Muscle of leg (tissue), 11 donors: Measurements from ENCODE around the gene FST. TPM values are rescaled to one million over a fixed set of nuclear protein-coding genes. Genes with fewer than 3 reads are reported as not detected.

Source experiments
- DNase-seq: peaks from one replicate; pipeline ENCODE4 v3.0.0; 2013
- H3K27ac ChIP-seq: one replicate; pipeline ENCODE4 v1.5.1; 2013; ENCODE audit warnings: mild to moderate bottlenecking, low read length, control low read depth
- H3K27me3 ChIP-seq: one replicate; pipeline ENCODE4 v1.6.1; 2013; ENCODE audit warnings: low read length; ENCODE audit not compliant: control insufficient read depth, insufficient read depth
- H3K36me3 ChIP-seq: one replicate; pipeline ENCODE4 v1.6.1; 2013; ENCODE audit warnings: low read length; ENCODE audit not compliant: control insufficient read depth, insufficient read depth
- H3K4me1 ChIP-seq: one replicate; pipeline ENCODE4 v1.6.1; 2013; ENCODE audit warnings: low read length; ENCODE audit not compliant: control insufficient read depth, insufficient read depth
- H3K4me3 ChIP-seq: one replicate; pipeline ENCODE4 v1.5.1; 2013; ENCODE audit warnings: low read length, control low read depth
- H3K9me3 ChIP-seq: replicated peaks from 2 replicates; pipeline ENCODE4 v1.6.1; 2013; ENCODE audit warnings: low read depth, low read length; ENCODE audit not compliant: control insufficient read depth
- WGBS: methylation state at CpG from one replicate; pipeline ENCODE4 v1.1.5; 2013; ENCODE audit warnings: missing lambda C conversion rate; ENCODE audit not compliant: insufficient coverage; 5-methylcytosine and 5-hydroxymethylcytosine counted together
- polyA plus RNA-seq, 8 donors: library from polyadenylated mRNA; unstranded; fragments of 120-200 nt; gene quantifications; one replicate each; pipeline versions ENCODE4 v1.2.1 to v1.2.3, GENCODE V29; 2013; ENCODE audit warnings: inconsistent platforms in 1 of 8, low replicate concordance in 1 of 8; ENCODE audit not compliant: insufficient read length in 8 of 8, insufficient read depth in 1 of 8
- total RNA-seq: library from RNA; stranded (reverse); fragments of 120-200 nt; gene quantifications from one replicate; pipeline ENCODE4 v1.2.4, GENCODE V29; 2013

FST gene
- total and polyA plus RNA-seq, 9 donors, result 19.6 to 53.8 (median 33.9) TPM

DNA sequence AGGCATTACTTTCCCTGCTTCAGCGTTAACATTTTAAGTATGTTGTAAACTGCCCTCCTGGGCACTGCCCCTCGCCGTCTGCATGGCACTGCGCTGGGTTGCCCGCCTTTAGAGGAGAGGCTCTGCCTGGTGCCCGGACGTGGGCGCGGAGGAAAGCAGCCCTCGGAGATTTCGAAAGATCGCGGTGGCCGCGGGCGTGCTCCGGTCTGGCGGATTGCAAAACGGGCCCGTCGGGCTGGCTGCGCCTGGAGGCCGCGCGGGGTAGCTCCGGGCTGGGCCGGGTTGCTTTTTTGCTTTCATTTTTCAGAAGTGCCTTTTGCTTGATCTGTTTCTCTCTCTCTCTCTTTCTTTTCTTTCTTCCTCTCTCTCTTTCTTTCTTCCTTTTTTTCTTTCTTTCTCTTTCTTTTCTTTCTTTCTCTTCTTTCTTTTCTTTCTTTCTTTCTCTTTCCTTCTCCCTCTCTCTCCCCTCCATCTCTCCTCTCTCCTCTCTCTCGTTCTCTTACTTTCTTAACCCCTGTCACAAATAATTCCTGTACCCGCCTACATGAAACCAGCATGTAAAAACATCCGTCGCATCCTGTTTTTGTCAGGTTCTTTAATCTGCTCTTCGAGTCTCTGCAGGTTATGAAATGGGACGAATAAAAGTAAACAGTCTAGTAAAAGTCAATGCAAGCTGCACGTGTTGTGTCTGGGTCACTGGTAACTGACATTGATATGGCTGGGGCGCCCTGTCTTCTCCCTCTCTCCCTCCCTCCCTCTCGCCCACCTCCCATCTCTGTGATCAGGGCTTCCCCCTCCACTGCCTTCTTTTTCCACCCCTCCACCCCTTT, 1.7 kb downstream of the FST start:
- peak; percentile 63 for DNase-seq
- peaks cover 15% of the 10 kb centered on the region for H3K4me1 ChIP-seq
- WGBS, result 0% methylated on average over 32 of the region's 36 CpGs
- H3K27ac ChIP-seq, result peak overlapping the region; percentile 72
- H3K27me3 ChIP-seq, result peaks cover 29% of the 10 kb centered on the region
- H3K9me3 ChIP-seq, result no peaks in the 10 kb centered on the region
- H3K4me3 ChIP-seq, result peak overlapping the region; percentile 76
- peaks cover 11% of the 10 kb centered on the region for H3K36me3 ChIP-seq

DNA sequence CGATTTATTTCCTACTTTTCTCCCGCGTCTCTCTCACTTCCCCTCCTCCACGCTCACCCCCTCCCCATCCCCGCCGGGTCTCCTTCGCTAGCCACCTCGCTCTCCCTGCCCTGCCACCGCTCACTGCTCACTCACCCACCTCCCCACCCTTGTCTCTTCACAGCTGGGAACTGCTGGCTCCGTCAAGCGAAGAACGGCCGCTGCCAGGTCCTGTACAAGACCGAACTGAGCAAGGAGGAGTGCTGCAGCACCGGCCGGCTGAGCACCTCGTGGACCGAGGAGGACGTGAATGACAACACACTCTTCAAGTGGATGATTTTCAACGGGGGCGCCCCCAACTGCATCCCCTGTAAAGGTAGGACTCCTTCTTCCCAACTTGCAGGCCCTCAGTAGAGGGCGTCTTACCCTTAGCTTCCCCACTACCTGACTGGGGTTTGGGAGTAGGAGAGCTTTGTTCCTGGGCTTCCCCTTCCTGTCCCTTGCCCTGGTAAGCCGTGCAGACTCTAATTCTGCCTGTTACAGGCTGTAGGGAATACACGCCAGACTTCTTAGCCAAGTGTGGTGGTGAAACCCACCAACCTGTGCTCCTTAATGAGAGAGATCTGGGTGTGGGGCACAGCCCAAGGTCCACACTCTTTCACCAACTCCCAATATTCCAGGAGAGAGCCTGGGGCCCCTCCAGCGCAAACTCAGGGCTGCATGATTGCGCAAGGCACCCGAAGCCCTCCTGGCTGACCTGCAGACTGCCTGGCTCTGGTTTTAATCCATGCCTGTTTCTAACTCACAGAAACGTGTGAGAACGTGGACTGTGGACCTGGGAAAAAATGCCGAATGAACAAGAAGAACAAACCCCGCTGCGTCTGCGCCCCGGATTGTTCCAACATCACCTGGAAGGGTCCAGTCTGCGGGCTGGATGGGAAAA, 2.5 kb downstream of the FST start:
- Histone ChIP-seq H3K27me3 (peaks cover 28% of the 10 kb centered on the region), H3K9me3 (no peaks in the 10 kb centered on the region), H3K36me3 (peaks cover 11% of the 10 kb centered on the region), H3K4me3 (peak overlapping the region; percentile 76), H3K27ac (no peak overlapping the region), H3K4me1 (peaks cover 15% of the 10 kb centered on the region)
- DNase-seq, result peak; percentile 63
- 24% methylated on average over 22 of the region's 35 CpGs for WGBS

DNA sequence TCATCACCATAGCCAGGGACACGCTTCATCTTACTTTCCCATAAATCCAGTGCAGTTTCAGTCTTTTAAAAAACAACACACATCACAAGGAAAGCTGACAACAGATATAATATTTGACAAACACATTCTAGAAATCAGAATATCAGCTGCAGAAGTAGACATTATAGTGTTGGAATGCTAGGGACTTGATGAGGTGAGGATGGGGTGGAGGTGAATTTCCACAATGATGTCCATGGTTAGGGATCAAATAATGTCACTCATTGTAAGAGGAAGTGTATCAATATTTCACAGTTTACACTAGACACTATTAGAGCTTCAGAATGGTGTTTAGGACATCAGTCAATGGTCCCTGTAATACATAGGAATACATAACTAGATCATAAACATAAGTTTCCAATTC, 7.0 kb downstream of the FST start:
- no peak for DNase-seq
- no peaks in the 10 kb centered on the region for H3K9me3 ChIP-seq
- no peak overlapping the region for H3K4me3 ChIP-seq
- 100% methylated on average over 1 of the region's 1 CpG for WGBS
- H3K27me3 ChIP-seq, result peaks cover 13% of the 10 kb centered on the region
- peaks cover 6% of the 10 kb centered on the region for H3K4me1 ChIP-seq
- H3K36me3 ChIP-seq, result peaks cover 11% of the 10 kb centered on the region
- H3K27ac ChIP-seq, result no peak overlapping the region

DNA sequence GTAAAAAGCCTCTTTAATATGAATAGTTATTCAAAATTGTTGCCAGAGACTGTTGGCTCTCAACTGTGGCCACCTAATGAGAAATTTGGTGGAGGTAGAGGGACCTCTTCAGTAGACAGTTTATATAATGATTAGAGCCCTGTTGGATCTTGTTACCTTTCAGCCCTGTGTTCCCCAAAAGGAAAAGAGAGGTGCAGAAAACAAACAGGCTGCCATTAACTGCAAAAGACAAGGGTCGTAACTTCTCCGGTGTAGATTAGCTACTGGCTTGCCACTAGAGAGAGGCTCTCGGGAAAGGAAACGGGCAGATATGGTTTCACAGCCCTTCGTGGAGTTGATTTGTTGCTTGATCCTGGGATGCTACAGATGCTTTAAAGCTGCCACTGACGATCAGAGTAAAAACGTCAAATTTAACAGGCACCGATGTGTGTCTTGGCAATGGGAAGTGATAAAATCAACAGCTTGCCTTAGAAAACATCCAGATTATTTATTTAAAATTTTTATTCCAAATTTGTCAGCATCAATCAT, 7.8 kb downstream of the FST start:
- DNase-seq, result no peak
- 22% methylated on average over 5 of the region's 8 CpGs for WGBS
- H3K27me3 ChIP-seq, result peaks cover 5% of the 10 kb centered on the region
- no peak overlapping the region for H3K27ac ChIP-seq
- H3K36me3 ChIP-seq, result peaks cover 11% of the 10 kb centered on the region
- peaks cover 2% of the 10 kb centered on the region for H3K4me1 ChIP-seq
- H3K4me3 ChIP-seq, result no peak overlapping the region
- H3K9me3 ChIP-seq, result no peaks in the 10 kb centered on the region

DNA sequence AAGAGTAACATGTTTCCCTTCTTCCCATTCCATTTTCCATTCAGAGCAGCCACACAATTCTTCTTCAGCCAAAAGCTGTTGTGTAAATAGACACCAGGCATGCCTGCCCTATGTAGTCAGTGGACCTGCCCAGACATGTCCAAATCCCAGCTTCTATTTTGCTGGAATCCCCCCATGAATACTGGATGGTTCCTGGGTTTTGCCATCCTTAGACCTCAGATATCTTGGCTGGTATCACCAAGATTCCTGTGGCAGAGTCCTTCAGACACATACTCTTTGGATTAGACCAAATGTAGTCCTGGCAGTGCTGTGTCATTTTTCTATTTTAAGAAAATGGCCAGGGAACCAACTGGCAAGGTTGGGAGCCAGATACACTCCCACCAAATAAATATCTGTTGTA, 10.3 kb downstream of the FST start:
- H3K27ac ChIP-seq, result no peak overlapping the region
- H3K27me3 ChIP-seq, result peaks cover 2% of the 10 kb centered on the region
- no peak for DNase-seq
- H3K36me3 ChIP-seq, result no peaks in the 10 kb centered on the region
- H3K4me1 ChIP-seq, result peaks cover 2% of the 10 kb centered on the region
- no peak overlapping the region for H3K4me3 ChIP-seq
- no peaks in the 10 kb centered on the region for H3K9me3 ChIP-seq

DNA sequence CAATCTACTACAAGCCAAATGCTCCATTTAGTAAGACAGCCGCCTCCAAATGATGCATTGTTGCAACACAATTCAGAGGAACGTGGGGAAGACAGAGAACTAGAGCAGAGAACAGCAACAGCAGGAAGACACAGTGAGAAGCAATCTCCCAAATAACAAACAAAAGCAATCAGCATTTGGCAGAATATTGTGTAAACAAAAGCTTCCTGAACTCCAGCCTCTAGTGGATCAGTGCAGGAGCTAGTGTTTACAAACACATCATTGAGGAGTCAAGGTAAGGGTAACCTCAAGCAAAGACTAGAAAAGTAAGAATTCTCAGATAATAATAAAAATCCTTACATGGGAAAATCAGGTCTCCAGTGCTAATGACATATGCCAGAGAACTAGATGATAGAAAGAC, 20.6 kb downstream of the FST start:
- Histone ChIP-seq H3K4me3 (no peak overlapping the region), H3K9me3 (no peaks in the 10 kb centered on the region), H3K27me3 (no peaks in the 10 kb centered on the region), H3K4me1 (no peaks in the 10 kb centered on the region), H3K36me3 (no peaks in the 10 kb centered on the region), H3K27ac (no peak overlapping the region)
- no CpG with 5 or more reads among the region's 2 CpGs for WGBS
- no peak for DNase-seq

DNA sequence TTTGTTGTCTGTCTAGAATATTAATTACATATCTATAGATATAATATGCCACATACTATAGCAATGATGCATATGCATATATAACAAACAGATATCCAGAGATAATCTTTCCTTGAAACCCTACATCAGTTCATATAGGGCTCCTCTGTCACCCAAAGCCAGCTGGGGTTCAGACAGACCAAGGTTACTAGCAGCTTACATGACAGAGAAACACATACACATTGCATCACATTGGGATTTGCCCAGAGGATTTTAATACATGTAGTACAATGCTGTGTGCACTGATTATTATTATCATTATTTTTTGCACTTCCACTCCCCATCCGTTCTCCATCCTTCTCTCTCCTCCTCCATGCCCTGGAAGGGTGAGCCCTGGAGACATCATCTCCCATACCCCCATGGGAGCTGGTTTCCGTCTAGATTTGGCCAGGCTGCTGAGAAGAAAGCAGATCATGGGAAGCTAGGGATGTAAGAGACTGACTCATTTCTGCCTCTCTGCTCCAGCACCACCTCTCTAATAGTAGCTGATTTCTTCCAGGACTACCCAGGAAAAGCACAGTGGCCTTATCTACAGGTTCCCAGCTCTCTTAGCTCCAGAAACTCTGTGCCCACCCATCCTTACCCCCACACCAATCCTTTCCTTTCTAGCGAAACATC, 23.3 kb downstream of the FST start:
- Histone ChIP-seq H3K4me3 (no peak overlapping the region), H3K27me3 (no peaks in the 10 kb centered on the region), H3K4me1 (no peaks in the 10 kb centered on the region), H3K36me3 (no peaks in the 10 kb centered on the region), H3K9me3 (peaks cover 2% of the 10 kb centered on the region), H3K27ac (no peak overlapping the region)
- no CpG with 5 or more reads among the region's 3 CpGs for WGBS
- DNase-seq, result no peak

DNA sequence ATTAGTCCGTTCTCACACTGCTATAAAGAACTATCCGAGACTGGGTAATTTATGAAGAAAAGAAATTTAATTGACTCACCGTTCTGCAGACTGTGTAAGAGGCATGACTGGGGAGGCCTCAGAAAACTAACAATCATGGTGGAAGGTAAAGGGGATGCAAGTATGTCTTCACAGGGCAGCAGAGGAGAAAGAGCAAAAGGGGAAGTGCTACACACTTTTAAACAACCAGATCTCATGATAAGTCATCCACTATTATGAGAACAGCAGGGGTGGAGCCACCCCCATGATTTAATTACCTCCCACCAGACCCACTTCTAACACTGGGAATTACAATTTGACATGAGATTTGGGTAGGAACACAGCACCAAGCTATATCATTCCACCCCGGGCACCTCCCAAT, 26.6 kb downstream of the FST start:
- Histone ChIP-seq H3K9me3 (peaks cover 2% of the 10 kb centered on the region), H3K36me3 (no peaks in the 10 kb centered on the region), H3K27me3 (no peaks in the 10 kb centered on the region), H3K4me1 (no peaks in the 10 kb centered on the region), H3K4me3 (no peak overlapping the region), H3K27ac (no peak overlapping the region)
- DNase-seq, result no peak
- WGBS, result 100% methylated on average over 2 of the region's 4 CpGs

DNA sequence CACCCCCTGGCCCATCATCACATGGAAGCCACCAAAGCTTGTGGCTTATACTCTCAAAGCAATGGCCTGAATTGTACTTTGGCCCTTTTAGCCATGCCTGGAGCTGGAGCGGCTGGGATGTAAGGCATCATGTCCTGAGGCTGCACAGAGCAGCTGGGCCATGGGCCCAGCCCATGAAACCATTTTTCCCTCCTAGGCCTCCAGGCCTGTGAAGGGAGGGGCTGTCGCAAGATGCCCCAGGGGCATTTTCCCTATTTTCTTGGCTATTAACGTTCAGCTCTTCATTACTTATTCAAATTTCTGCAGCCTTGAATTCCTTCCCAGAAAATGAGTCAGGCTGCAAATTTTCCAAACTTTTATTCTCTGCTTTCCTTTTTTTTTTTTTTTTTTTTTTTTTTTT, 27.7 kb downstream of the FST start:
- H3K4me3 ChIP-seq, result no peak overlapping the region
- no peaks in the 10 kb centered on the region for H3K27me3 ChIP-seq
- H3K36me3 ChIP-seq, result no peaks in the 10 kb centered on the region
- DNase-seq, result no peak
- peaks cover 2% of the 10 kb centered on the region for H3K9me3 ChIP-seq
- no peaks in the 10 kb centered on the region for H3K4me1 ChIP-seq
- no peak overlapping the region for H3K27ac ChIP-seq
- 100% methylated on average over 1 of the region's 3 CpGs for WGBS

DNA sequence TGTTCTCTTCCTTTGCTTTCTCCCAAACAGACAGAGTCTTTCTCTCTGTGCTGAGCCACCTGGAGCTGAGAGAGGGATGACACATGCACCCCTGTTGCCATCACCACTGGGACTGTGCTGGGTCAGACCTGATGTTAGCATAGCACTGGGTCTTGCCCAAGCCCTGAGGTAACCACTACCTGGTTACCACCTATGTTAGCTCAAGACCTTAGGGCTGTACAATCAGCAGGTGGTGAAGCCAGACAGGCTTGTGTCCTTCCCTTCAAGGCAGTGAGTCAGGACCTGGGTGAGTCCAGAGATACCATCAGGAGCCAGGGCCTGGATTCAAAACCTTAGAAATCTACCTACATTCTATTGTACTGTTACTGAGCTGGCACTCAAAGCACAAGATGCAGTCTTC, 32.1 kb downstream of the FST start:
- Histone ChIP-seq H3K36me3 (no peaks in the 10 kb centered on the region), H3K27ac (no peak overlapping the region), H3K4me1 (no peaks in the 10 kb centered on the region), H3K4me3 (no peak overlapping the region), H3K9me3 (peaks cover 1% of the 10 kb centered on the region), H3K27me3 (no peaks in the 10 kb centered on the region)
- DNase-seq, result no peak
